Hippocampal formation (tissue), 2 donors: ENCODE data around the gene PDXK.
A peak's percentile ranks its signal among the peaks of the same experiment; 100 is the strongest.

Source experiments
- DNase-seq, 2 donors: peaks; one replicate each; lab custom pipeline; 2025; lab: John Stamatoyannopoulos, UW

PDXK gene

DNA sequence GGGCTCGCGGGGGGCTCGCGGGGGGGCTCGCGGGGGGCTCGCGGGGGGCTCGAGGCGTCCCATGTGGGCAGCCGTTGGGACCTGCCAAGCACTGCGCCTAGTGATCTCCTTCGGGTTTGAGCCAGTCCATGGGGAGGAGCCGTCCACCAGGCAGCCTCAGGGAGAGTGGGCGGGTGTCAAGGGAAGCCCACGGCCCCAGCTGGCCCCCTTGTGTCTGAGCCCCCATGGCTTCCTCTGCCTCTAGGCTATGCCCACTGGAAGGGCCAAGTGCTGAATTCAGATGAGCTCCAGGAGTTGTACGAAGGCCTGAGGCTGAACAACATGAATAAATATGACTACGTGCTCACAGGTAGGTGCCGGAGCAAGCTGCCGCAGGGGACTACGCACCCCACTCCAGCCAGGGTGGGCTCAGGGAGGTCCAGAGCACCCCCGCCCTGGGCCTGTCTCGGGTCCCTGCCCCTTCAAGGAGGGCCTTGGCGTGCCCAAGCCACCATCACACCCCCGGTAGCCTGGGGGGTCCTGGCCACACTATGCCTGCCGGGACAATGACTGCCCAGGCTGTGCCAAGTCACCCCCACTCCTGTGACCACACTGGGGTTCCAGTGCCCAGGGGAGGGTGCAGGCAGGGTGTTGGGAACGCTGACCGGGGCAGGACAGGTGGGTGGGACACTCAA lies 22.6 kb downstream of the PDXK start:
- no peak for DNase-seq

DNA sequence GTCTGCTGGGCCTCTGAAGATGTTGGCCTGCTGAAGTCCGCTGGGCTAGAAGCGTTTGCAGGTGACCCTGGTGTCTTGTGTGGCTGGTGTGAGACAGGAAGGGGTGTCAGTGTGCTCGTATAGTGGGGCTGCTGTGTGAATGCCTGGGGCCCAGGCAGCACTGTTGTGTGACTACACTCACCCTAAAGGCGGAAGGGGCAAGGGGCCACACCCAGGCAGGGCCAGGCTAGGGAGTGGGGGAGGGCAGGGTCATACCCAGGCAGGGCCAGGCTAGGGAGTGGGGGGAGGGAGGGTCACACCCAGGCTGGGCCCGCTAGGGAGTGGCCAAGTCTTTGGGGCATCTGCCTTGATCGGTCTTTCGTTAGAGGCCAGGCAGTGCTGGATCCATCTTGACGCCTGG lies 25.0 kb downstream of the PDXK start:
- DNase-seq = no peak

DNA sequence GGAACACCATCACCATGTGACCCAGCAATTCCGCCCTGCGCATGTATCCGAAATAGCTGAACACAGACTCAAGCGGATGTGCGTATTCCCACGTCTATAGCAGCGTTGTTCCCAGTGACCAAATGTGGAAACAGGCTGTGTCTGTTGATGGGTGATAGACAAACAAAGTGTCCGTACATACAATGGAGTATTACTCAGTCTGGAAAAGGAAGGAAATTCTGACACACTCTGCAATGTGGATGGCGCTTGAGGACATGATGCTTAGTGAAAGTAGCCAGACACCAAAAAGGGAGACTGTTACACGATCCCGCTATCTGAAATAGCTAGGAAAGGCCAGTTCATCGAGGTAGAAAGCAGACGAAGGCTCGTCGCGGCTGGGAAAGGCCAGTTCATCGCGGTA lies 25.8 kb downstream of the PDXK start:
- DNase-seq = no peak

DNA sequence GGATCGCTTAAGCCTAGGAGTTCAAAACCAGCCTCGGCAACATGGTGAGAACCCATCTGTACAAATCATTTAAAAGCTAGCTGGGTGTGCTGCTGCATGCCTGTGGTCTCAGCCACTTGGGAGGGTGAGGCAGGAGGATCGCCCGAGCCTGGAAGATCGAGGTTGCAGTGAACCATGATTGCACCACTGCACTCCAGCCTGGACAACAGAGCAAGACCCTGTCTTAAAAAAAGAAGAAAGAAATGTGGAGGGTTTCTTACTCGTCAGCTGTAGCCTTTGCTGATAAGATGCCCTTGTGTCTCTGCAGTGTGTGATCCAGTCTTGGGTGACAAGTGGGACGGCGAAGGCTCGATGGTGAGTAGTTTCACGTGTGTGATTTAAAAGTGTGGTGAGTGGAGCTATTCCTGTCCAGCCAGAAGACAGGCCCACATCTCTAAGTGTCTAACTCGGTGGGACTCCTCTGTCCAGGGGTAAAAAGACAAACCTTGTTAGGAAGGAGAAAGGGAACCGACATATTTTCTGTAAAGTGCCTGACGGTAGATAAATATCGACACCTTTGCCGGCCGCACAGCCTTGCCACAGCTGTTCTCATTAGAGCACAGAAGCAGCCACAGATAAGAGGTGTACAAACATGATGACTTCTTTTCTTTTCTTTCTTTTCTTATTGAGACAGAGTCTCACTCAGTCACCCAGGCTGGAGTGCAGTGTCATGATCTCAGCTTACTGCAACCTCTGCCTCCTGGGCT lies 27.0 kb downstream of the PDXK start:
- no peak for DNase-seq

DNA sequence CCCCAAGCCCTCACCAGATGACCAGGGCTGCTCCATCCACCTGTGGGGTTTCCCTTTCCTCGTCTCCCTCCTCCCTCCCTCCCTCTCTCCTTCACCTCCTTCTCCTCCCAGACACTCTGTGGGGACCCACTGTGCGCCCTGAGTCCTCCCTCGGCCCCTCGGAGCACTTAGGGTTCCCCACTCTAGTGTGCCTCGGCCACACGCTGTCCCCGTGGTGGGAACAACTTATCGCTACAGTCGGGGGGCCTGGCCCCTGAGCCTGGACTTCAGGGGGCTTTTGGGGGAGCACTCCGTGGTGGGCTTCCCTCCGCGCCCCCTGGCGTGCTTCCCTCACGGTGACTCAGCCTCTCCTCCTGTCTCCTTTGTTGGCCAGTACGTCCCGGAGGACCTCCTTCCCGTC lies 29.7 kb downstream of the PDXK start:
- DNase-seq = no peak

DNA sequence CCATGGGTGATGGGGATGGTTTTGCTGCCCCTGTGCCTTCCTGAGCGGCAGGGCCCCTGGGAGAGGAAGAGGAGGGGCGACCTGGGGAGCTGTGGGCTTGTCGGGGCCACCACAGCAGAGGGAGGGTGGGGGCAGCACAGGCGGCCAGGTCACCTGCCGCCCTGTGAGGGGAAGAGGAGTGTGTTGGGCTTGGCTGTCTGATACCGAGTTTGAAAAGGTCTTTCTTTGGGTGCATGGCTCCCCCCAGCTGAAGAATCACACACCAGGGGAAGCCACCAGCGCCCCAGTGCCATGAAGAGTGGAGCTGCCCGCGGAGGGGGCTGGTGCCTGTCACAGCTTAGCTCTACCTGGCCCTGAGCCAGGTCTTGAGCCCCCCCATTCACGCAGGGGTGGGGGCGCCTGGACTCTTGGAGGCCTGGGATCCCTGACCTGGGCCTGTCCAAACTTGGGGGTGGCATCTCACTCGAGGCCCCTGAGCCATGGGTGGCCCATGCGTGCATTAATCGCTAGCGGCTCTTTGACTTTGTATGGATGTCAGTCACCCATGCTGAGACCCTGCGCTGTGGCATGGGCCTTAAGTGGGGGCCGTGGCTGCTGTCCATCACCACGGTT lies 30.8 kb downstream of the PDXK start:
- DNase-seq = no peak

DNA sequence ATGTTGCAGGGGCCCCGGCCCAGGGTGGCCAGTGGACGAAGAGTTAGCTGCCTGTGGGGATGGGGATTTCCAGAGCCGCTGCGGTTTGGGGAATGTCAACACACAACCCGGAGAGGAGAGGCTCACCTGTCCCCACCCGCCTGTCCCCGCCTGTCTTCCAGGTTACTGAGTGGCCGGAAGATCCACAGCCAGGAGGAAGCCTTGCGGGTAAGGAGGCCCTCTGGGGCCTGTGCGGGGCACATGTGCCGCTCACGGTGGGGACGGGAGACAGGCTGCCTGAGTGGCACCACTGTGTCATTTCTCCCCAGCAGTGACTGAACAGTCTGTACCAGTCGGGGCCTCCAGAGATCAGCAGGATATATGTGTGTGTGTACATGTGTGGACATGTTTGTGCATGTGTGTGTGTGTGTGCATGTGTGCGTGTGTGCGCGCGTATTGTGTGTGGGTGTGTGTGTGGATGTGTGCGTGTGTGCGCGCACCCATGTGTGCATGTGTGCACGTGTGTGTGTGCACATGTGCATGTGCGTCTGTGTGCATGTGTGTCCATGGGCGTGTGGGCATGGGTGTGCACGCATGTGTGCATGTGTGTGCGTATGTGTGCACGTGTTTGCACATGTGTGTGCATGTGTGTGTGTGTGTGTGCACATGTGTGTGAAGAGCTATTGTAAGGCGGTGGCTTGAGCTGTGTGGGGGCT lies 31.6 kb downstream of the PDXK start:
- no peak for DNase-seq

DNA sequence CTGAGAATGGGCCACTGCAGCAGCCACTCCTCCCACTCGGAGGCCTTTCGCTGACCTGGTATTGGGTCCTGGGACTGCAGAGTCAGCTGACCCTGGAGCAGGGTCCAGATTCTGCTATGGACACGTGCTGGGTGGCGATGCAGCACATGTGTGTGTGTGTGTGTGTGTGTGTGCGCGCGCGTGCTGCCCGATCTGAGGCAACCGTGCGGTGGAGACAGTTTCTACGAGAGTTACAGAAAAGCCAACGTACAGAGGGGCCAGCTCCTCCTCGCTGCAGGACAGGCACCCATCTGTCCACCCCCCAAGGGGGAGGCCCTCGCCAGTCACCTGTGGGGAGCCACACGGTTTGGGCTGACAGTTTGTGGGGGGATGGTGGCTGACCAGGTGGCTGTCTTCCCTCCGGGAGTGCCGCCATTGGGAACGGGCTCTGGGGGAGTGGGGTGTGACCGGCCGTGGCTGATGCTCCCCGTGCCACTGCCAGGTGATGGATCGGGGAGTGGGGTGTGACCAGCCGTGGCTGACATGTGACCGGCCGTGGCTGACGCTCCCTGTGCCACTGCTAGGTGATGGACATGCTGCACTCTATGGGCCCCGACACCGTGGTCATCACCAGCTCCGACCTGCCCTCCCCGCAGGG lies 33.1 kb downstream of the PDXK start:
- DNase-seq = no peak

DNA sequence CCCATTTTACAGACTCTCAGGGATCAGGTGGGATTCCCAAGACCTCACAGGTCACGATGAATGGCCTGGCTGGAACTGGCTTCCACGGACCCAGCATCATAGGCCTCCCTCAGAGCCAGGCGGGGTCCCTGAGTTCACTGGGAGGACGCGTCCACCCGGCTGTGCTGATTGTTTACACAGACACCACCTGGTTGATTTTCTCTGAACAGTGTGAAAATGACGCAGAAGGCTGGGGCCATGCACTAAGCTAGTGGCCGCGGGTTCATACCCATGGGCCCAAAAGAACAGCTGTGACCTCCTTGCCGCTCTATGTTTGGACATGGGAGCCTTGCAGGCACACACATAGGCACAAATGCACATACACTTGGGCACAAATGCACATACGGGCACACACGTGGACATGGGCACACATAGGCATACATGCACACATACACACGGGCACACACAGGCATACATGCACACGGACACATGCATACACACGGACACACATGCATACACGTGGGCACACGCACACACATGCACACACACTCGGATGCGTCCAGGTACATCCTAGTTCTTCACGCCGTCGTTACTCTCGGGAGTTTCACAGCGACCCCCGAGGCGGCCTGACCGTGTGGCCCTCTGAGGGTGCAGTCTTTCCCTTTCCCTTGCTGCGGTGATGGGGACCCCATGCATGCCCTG lies 34.0 kb downstream of the PDXK start:
- no peak for DNase-seq

DNA sequence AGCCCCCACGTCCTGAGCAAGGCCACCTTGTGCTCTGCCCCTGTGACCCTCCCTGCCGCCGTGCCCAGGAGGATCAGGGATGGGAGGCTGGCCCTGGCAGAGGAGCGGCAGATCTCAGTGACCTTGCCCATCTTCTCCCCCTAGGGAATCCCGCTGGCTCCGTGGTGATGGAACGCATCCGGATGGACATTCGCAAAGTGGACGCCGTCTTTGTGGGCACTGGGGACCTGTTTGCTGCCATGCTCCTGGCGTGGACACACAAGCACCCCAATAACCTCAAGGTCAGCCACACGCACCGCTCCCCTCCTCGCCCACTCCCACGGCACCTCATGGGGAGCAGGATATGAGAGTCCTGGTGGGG lies 34.5 kb downstream of the PDXK start:
- DNase-seq = no peak

DNA sequence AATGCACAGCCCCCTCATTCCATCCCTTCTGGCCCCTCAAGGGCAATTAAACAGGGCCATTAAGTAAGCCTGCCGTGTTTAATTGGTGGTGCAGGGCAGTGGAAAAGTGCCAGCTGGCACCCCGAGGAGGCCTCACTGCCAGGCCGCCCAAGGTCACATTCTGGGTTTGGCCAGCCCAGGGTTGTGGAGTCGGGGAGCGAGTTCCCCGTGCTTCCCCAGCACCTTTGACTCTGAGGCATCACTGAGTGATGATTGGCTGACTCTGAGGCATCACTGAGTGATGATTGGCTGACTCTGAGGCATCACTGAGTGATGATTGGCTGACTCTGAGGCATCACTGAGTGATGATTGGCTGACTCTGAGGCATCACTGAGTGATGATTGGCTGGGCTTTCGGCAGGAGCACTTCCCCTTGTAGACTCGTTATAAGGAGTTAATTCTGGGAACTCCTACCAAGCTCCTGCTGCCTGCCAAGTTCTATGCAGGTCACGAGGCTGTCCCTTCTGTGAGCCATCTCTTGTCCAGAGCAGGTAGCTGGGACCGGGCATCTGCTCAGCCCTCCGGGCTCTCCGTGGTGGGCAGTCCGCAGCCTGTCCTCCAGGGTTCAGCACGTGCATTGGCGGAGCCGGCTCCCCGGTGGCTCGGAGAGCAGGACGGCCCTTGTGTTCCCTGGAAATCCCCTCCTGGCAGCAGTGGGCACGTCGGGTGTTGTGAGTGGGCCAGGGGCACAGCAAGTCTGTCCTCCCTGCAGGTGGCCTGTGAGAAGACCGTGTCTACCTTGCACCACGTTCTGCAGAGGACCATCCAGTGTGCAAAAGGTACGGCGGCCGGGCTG lies 36.2 kb downstream of the PDXK start:
- no peak for DNase-seq

DNA sequence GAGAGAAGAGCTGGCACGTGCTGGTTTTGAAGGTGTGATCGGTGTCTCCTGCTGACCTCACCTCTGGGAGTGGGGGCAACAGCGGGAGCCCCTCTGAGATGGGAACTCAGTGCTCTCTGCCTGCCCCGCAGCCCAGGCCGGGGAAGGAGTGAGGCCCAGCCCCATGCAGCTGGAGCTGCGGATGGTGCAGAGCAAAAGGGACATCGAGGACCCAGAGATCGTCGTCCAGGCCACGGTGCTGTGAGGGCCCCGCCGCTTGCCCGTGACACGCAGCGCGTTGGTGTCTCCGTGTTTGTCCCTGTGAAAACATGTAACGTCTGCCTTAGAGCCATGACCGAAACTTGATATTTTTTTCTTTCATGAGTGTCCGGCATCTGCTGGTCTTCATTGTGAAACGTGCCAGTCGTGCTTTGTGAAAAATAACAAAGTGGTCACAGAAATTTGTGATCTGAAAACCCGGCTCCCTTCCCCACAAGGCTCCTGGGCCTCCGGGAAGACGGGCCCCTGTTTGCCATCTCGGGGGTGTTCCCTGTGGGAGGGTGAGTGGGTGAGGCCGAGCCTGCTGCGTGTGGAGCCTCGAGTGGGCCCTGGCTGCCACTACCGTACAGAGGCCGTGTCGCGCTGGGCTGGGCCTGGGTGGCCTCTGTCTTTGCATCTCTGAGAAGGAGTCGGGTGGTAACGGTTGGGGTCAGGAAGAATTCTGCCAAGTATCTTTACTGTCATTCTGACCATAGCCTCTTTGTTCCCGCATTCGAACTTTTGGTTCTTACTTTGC lies 37.1 kb downstream of the PDXK start:
- no peak for DNase-seq

DNA sequence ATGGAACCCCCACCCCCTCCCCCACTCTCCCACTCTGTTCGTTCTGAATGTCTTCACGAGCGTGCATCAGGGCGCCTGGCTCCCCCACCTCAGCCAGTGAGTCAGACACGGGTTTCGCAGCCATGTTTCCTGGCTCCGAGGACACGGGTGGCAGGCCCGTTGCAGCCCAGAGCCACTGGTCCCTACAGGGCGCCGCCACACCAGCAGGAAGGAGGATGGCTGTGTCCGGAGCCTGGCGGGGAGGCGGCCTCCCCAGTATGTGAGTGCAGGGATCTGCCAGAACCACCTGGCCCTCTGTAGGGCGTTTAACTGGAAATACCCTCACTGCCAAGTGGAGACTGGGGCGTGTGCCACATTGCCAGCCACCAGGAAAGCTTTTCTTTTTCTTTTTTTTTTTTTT lies 38.7 kb downstream of the PDXK start:
- DNase-seq = peak in 1 of 2 donors; percentile 23

DNA sequence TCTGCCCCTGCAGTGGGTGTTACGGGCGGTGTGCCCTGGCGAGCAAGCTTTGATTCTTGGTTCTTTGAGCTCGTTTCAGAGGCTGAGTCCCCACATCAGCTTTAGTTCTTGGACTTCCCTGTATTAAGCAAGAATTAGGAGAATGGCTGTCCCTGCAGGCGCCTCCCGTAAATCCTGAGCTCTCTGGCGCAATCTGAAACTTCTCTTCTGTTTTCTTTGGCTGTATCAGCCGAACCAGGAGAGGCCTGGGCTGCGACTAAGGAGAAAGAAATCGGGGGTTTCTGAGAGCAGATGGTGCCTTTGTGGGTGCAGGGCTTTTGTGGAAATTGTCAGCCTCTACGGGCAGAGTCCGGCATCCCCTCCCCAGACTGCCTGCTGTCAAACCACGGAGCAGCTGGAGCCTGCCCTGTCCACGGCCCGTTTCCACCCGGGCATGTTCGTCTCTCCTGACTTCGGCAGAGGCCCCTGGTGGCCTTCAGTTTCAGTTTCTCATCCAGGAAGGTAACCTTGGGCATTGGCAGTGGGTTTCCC lies 39.2 kb downstream of the PDXK start:
- peak in 1 of 2 donors; percentile 23 for DNase-seq

DNA sequence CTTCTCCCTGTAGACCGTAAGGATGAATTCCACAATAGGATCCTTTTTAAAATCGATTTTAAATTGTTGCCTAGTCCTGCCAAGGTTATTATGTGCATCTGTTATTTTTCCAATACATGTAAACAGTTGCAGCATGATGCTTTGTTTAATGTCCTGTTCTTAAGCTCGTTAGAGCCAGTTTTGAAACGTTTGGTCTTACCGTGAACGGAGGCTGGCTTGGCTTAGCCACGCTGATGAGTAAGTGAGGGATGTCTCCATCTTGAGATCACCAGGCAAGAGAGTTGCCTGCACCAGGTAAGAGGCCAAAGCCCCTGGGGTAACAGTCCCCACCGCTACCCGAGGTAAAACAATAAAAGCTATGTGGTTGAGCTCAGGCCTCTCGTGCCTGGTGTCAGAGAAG lies 39.9 kb downstream of the PDXK start:
- DNase-seq = no peak

DNA sequence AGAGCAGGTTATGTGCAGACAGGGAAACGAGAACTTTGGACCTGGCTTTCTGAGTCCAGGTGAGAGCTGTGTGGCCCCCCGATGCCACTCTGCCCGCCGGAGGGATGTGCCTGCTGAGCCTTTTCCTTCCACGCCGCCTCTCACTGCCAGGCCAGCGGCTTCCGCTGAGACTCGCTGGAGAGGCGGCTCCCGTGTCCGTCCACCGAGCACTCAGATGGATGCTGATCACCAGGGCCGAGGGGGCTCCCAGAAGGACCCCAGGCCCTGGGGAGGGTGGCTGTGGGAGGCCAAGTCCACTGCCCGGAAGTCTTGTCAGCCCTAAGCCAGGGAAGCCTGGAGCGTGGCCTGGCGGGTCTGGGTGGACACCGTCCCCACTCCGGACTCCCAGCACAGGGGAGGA lies 40.7 kb downstream of the PDXK start:
- DNase-seq = no peak

DNA sequence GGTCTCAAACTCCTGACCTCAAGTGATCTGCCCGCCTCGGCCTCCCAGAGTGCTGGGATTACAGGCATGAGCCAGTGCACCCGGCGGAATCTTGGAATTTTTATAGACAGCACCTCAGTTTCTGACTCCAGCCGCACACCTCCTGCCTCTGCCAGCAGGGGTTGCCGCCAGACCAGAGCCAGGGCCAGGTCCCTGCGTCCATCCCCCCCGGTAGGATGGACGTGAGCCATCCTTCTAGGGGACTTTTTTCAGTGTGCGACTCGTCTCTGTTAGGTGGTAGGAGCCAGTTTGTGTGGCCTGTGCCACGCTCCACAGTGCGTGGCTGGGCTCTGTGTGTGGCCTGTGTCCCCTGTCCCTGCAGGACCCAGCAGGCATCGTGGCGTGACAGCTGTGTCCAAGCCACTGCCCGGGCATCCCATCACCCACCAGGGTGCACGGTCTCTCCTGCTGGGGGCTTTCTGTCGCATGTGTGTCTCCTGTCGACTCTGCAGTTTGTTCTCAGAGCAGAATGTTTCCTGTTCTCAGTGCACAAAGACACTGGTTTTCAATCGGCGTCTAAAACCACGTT lies 41.5 kb downstream of the PDXK start:
- DNase-seq = no peak

DNA sequence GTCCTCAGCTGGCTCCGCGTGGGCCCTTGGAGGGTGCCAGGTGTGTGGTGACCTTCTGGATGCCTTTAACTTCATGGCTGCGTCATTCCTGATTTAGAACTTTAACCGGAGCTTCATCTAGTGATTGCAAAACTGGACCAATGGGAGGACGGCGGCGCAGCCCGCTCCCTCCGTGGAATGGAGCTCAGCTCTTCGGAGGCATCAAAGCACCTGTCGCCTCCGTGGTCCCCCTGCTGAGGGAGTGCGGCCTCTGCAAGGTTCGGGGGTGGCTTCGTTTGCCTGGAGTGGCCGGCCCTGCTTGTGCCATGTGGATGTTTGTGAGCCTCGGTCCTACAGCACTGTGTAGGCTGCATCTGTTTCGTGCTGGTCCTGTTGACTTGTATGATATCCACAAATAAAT lies 43.0 kb downstream of the PDXK start:
- DNase-seq = no peak
